GM21737 (cell line): ENCODE results near the gene MAPK8IP1.

Source experiments
- ATAC-seq: cut with Tn5 transposase; IDR thresholded peaks from one replicate; pipeline ENCODE4 v1.9.1; 2021; ENCODE audit warnings: mild to moderate bottlenecking, moderate library complexity; ENCODE audit not compliant: unreplicated experiment

Gene MAPK8IP1

GRCh38 chr11:45906965-45907611 is 21.6 kb downstream of the MAPK8IP1 start, which contains the start of gene FREY1:
FREY1 (minus strand) TSS chr11:45907271; CDS start chr11:45907245, 26 bp downstream.
- ATAC-seq, result no peak

- no peak for ATAC-seq
Measured at GRCh38 chr11:45907911-45908370, 22.5 kb downstream of the MAPK8IP1 start.

- ATAC-seq, result no peak
Measured at GRCh38 chr11:45909594-45910475, 24.4 kb downstream of the MAPK8IP1 start.

GRCh38 chr11:45910623-45911022 is 25.2 kb downstream of the MAPK8IP1 start:
- no peak for ATAC-seq

GRCh38 chr11:45913514-45913913 is 28.1 kb downstream of the MAPK8IP1 start:
- no peak for ATAC-seq

GRCh38 chr11:45913942-45914635 is 28.6 kb downstream of the MAPK8IP1 start:
- no peak for ATAC-seq

- no peak for ATAC-seq
Measured at GRCh38 chr11:45915446-45915845, 30.0 kb downstream of the MAPK8IP1 start.

- ATAC-seq, result no peak
Measured at GRCh38 chr11:45917286-45917622, 31.8 kb downstream of the MAPK8IP1 start.

GRCh38 chr11:45917623-45918330 is 32.3 kb downstream of the MAPK8IP1 start, which contains the start of gene PEX16:
PEX16 (minus strand) TSS chr11:45917877; CDS start chr11:45917811, 66 bp downstream.
- ATAC-seq, result peak; percentile 85

- peak; percentile 35 for ATAC-seq
Measured at GRCh38 chr11:45918331-45918941, 33.0 kb downstream of the MAPK8IP1 start.

GRCh38 chr11:45918962-45919675 is 33.7 kb downstream of the MAPK8IP1 start:
- no peak for ATAC-seq

- no peak for ATAC-seq
Measured at GRCh38 chr11:45919806-45920530, 34.5 kb downstream of the MAPK8IP1 start.

GRCh38 chr11:45920531-45921477 is 35.4 kb downstream of the MAPK8IP1 start:
- no peak for ATAC-seq

- ATAC-seq, result no peak
Measured at GRCh38 chr11:45921561-45922424, 36.3 kb downstream of the MAPK8IP1 start.

- no peak for ATAC-seq
Measured at GRCh38 chr11:45922425-45923082, 37.1 kb downstream of the MAPK8IP1 start, which contains the start of gene LARGE2. LARGE2 (plus strand) TSS chr11:45922656; CDS start chr11:45922883, 227 bp downstream.
